ENCODE data around the gene KRT7.
A peak's percentile ranks its signal among the peaks of the same experiment; 100 is the strongest.

Gene KRT7

DNA sequence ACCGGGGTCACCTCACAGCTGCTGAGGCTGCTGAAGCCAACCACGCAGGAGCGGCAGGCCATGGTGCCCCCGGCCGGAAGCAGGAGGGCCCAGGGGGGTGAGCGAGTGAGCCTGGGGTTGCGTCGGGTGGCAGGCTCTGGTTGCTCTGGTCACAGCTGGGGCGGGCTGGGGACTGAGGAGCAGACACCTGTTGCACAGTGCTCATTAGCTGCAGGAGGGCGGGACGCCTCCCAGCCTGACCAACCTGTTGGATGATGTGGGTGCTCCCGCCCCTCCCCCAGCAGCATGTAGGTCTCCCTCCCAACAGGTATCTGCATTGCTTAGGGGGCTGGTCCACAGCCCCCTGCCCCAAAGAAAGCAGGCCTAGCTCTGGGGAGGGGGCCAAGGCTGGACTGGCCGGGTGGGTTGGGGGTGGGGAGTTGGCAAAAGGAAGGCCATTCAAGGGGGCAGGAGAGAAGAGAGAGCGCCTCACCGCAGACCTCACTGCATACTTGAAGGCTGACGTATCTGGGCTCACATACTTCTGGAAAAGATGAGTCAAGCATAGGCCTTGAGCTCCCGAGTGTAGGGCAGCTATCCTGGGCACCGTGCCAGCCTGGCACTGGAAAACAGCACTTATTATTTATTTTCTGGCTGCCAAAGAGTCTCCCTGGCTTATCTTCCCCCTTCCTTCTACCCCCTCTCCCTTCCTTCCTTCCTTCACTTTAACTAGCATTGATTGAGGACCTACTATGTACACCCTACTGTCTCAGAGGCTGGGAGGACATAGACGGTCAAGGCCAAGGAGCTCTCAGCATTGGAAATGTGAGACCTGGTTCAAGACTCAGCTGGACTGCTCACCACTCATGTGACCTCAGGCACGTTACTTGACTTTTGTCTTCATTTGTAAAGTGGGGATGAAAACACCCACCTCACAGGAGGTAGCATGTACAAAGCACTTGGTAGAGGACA lies 40.9 kb upstream of the KRT7 start, which contains the start of gene KRT80:
KRT80 (minus strand) TSS at position 174 of the 951 bp plus-strand sequence; CDS start at position 62, 112 bp downstream.
- Histone ChIP-seq H3K4me3 (ENCODE audit: low read length) (no peak within 1 kb of the TSS), H3K27me3 (ENCODE audit: control insufficient read depth, insufficient read depth, low read length) (no peaks in the 10 kb centered on the region), H3K36me3 (ENCODE audit: control insufficient read depth, insufficient read depth, low read length) (no peaks in the 10 kb centered on the region), H3K4me1 (ENCODE audit: control insufficient read depth, insufficient read depth, low read length) (peaks cover 45% of the 10 kb centered on the region), H3K9me3 (ENCODE audit: control insufficient read depth, low read length) (no peaks in the 10 kb centered on the region), H3K9ac (ENCODE audit: low read length) (peak within 1 kb of the TSS; percentile 42)

DNA sequence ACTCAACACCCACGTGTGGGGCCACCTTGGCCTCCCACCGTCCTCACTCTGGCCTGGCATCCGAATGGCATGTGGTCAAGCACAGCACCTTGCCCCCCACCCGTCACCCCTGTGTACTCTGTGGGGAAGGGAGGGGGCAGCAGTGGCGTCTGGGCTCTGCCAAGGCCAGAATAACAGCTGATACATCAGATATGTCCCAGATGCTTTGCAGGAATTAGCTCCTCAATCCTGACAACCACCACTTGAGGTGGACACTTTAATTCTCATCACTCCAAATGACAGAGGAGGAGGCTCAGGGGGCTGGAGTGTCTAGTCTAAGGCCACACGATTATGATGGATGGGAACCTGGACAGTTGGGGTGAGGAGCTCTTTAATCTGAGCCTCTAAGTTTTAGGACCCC lies 39.5 kb upstream of the KRT7 start:
- Histone ChIP-seq H3K9ac (ENCODE audit: low read length) (no peak overlapping the region), H3K36me3 (ENCODE audit: control insufficient read depth, insufficient read depth, low read length) (no peaks in the 10 kb centered on the region), H3K4me1 (ENCODE audit: control insufficient read depth, insufficient read depth, low read length) (peaks cover 51% of the 10 kb centered on the region), H3K9me3 (ENCODE audit: control insufficient read depth, low read length) (no peaks in the 10 kb centered on the region), H3K27me3 (ENCODE audit: control insufficient read depth, insufficient read depth, low read length) (no peaks in the 10 kb centered on the region), H3K4me3 (ENCODE audit: low read length) (no peak overlapping the region)

DNA sequence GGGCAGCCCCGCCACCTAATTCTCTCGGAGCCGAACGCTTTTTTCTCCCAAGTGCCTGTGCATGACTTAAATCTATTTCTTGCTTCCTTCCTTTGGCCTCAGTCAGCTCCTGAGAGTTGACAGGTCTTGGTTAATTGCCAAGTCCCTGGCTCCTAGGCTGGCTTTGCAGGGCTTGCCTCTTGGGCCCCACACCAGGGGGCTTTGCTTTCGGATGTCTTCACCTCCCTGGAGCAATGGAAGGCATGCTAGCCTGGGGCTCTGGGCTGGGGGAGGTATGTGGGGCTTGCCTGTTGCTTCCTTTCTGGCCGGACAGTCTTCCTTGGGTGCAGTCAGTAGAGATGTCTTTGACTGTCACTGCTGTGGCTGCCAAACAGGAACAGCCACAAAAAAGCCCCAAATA lies 39.1 kb upstream of the KRT7 start:
- H3K4me1 ChIP-seq (ENCODE audit: control insufficient read depth, insufficient read depth, low read length), result peaks cover 55% of the 10 kb centered on the region
- no peak overlapping the region for H3K4me3 ChIP-seq (ENCODE audit: low read length)
- no peak overlapping the region for H3K9ac ChIP-seq (ENCODE audit: low read length)
- no peaks in the 10 kb centered on the region for H3K36me3 ChIP-seq (ENCODE audit: control insufficient read depth, insufficient read depth, low read length)
- no peaks in the 10 kb centered on the region for H3K9me3 ChIP-seq (ENCODE audit: control insufficient read depth, low read length)
- no peaks in the 10 kb centered on the region for H3K27me3 ChIP-seq (ENCODE audit: control insufficient read depth, insufficient read depth, low read length)

DNA sequence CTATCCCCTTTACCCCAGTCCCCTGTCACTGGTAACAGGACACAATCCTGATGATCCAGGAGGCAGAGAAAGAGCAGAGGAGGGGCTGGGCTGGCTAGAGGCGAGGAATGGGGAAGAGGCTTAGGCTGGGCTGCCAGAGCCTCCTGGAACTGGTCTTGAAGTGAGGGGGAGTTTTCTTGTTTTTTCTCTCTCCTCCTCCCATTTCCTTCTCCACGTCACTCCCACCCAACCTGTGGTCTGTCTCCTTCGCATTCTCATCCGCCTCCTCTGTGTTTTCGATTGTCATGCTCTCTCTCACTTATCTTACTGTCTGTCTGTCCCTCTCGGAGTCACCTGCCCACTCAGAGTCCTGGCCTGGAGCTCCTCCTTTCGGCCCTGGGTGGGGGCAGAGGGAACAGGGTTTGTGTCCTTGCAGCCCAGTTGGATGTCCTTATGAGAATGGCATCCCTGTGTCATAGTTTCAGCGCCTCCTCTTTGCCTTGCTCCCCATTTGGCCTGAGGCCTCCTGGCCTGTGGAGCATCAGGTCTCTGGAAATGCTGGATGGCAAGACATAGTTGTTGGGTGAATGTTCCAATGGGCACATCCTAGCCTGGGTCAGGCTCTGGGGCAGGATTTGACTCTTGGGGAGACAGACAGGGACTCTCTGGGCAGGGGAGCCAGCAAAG lies 37.8 kb upstream of the KRT7 start:
- Histone ChIP-seq H3K4me3 (ENCODE audit: low read length) (no peak overlapping the region), H3K9me3 (ENCODE audit: control insufficient read depth, low read length) (no peaks in the 10 kb centered on the region), H3K36me3 (ENCODE audit: control insufficient read depth, insufficient read depth, low read length) (no peaks in the 10 kb centered on the region), H3K4me1 (ENCODE audit: control insufficient read depth, insufficient read depth, low read length) (peaks cover 67% of the 10 kb centered on the region), H3K9ac (ENCODE audit: low read length) (no peak overlapping the region), H3K27me3 (ENCODE audit: control insufficient read depth, insufficient read depth, low read length) (no peaks in the 10 kb centered on the region)

- Histone ChIP-seq H3K9ac (ENCODE audit: low read length) (no peak overlapping the region), H3K27me3 (ENCODE audit: control insufficient read depth, insufficient read depth, low read length) (no peaks in the 10 kb centered on the region), H3K4me1 (ENCODE audit: control insufficient read depth, insufficient read depth, low read length) (peaks cover 52% of the 10 kb centered on the region), H3K4me3 (ENCODE audit: low read length) (no peak overlapping the region), H3K36me3 (ENCODE audit: control insufficient read depth, insufficient read depth, low read length) (no peaks in the 10 kb centered on the region), H3K9me3 (ENCODE audit: control insufficient read depth, low read length) (no peaks in the 10 kb centered on the region)
Observed at GRCh38 chr12:52197371-52198231, 35.4 kb upstream of the KRT7 start.

DNA sequence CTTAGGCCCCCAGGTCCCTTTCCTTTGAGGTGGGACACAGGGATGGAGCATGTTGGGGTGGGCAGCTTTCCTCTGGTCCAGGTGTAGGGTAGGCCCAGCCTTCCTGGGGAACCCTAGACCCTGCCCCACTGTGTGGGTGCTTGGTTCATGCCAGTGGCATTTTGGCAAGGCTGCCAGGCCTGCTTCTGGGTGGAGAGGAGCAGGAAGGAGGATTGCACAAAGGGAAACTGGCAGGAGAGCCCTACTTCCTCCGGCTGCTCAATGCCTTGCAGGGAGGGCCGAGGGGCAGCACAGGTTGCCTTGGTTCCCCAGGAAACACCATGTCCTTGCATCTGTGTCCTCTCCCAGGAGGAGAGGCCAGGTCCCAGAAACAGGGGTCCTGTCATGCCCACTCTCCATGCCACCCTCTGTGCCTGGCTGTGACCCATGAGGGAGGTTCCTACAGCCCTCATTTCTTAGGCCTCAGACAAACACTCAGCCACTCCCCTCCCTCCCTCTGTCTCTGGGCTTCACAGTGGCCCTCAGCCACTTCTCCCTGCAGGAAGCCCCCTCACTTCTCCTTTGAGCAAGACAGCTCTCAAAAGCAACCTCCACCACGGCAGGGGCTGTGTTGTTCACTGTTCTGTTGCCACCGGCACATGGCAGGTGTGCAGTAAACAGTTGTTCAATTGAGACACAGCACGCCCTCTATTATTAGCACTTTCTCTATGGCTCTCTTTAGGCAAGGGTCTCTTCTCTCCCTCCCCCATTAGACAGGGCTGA lies 34.4 kb upstream of the KRT7 start:
- Histone ChIP-seq H3K9me3 (ENCODE audit: control insufficient read depth, low read length) (no peaks in the 10 kb centered on the region), H3K9ac (ENCODE audit: low read length) (peak overlapping the region; percentile 7), H3K27me3 (ENCODE audit: control insufficient read depth, insufficient read depth, low read length) (no peaks in the 10 kb centered on the region), H3K36me3 (ENCODE audit: control insufficient read depth, insufficient read depth, low read length) (no peaks in the 10 kb centered on the region), H3K4me1 (ENCODE audit: control insufficient read depth, insufficient read depth, low read length) (peaks cover 55% of the 10 kb centered on the region), H3K4me3 (ENCODE audit: low read length) (no peak overlapping the region)

GRCh38 chr12:52199294-52199919 lies 33.6 kb upstream of the KRT7 start:
- Histone ChIP-seq H3K4me3 (ENCODE audit: low read length) (no peak overlapping the region), H3K36me3 (ENCODE audit: control insufficient read depth, insufficient read depth, low read length) (no peaks in the 10 kb centered on the region), H3K9me3 (ENCODE audit: control insufficient read depth, low read length) (no peaks in the 10 kb centered on the region), H3K9ac (ENCODE audit: low read length) (peak overlapping the region; percentile 7), H3K4me1 (ENCODE audit: control insufficient read depth, insufficient read depth, low read length) (peaks cover 49% of the 10 kb centered on the region), H3K27me3 (ENCODE audit: control insufficient read depth, insufficient read depth, low read length) (no peaks in the 10 kb centered on the region)

DNA sequence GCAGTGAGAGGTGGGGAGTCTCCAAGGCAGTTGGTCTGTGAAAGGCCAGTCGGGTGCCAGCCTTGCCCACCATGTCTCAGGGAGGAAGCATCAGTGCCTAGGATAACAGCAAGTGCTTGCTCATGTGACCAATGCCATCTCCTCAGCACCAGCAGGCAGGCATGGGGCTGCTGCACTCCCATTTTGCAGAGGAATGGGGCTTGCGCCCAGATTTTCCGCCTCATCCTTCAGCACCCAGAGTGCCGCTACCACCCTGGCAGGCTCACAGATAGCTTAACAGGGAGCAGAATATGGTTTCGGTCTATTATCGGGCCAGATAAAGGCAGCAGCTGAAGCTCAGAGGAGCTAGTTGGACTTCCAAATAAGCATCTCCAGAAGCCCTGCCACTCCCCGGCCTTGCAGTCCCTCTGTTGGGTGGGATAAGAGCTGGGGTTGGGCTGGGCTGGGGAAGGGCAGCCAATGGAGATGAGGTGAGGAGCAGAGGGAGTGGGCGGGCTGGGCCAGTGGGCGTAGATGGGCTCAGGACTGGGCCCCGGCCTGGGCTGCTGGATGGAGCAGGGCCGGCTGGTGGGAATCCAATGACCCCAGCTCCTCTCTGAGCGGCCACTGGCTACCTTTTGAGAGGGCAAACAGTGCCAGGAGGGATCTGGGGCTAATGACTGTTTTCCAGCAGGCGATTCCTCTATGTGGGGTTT lies 32.8 kb upstream of the KRT7 start:
- Histone ChIP-seq H3K9me3 (ENCODE audit: control insufficient read depth, low read length) (no peaks in the 10 kb centered on the region), H3K9ac (ENCODE audit: low read length) (no peak overlapping the region), H3K36me3 (ENCODE audit: control insufficient read depth, insufficient read depth, low read length) (no peaks in the 10 kb centered on the region), H3K27me3 (ENCODE audit: control insufficient read depth, insufficient read depth, low read length) (no peaks in the 10 kb centered on the region), H3K4me1 (ENCODE audit: control insufficient read depth, insufficient read depth, low read length) (peaks cover 44% of the 10 kb centered on the region), H3K4me3 (ENCODE audit: low read length) (no peak overlapping the region)

GRCh38 chr12:52200781-52201450 lies 32.1 kb upstream of the KRT7 start:
- H3K4me3 ChIP-seq (ENCODE audit: low read length), result no peak overlapping the region
- H3K9me3 ChIP-seq (ENCODE audit: control insufficient read depth, low read length), result no peaks in the 10 kb centered on the region
- no peaks in the 10 kb centered on the region for H3K27me3 ChIP-seq (ENCODE audit: control insufficient read depth, insufficient read depth, low read length)
- peaks cover 44% of the 10 kb centered on the region for H3K4me1 ChIP-seq (ENCODE audit: control insufficient read depth, insufficient read depth, low read length)
- H3K9ac ChIP-seq (ENCODE audit: low read length), result peak overlapping the region; percentile 38
- no peaks in the 10 kb centered on the region for H3K36me3 ChIP-seq (ENCODE audit: control insufficient read depth, insufficient read depth, low read length)

DNA sequence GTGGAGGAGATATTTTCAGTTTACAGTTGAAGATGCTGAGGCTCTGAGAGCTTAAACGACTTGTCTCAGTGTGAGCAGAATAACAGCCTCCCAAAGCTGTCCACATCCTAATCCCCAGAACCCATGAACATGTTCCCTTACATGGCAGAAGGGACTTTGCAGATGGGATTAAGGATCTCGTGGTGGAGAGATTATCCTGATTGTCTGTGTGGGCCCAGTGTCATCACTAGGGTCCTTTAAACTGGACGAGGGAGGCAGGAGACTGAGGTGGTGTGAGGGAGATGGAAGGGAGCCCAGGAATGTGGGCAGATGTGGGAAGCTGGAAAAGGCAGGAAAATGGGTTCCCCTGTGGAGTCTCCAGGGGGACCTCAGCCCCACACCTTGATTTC lies 31.6 kb upstream of the KRT7 start:
- Histone ChIP-seq H3K4me1 (ENCODE audit: control insufficient read depth, insufficient read depth, low read length) (peaks cover 44% of the 10 kb centered on the region), H3K4me3 (ENCODE audit: low read length) (no peak overlapping the region)

More for the DNA sequence above, 31.6 kb upstream of the KRT7 start:
- H3K9ac ChIP-seq (ENCODE audit: low read length), result peak overlapping the region; percentile 38
- H3K27me3 ChIP-seq (ENCODE audit: control insufficient read depth, insufficient read depth, low read length), result no peaks in the 10 kb centered on the region
- no peaks in the 10 kb centered on the region for H3K36me3 ChIP-seq (ENCODE audit: control insufficient read depth, insufficient read depth, low read length)
- H3K9me3 ChIP-seq (ENCODE audit: control insufficient read depth, low read length), result no peaks in the 10 kb centered on the region
